Cerebellar nuclear complex (tissue), 1 donor: Measurements from ENCODE around the gene CDK19.

Source experiments
- DNase-seq, 2 experiments: peaks; one replicate each; lab custom pipeline; 2025; lab: John Stamatoyannopoulos, UW

Gene CDK19

DNA sequence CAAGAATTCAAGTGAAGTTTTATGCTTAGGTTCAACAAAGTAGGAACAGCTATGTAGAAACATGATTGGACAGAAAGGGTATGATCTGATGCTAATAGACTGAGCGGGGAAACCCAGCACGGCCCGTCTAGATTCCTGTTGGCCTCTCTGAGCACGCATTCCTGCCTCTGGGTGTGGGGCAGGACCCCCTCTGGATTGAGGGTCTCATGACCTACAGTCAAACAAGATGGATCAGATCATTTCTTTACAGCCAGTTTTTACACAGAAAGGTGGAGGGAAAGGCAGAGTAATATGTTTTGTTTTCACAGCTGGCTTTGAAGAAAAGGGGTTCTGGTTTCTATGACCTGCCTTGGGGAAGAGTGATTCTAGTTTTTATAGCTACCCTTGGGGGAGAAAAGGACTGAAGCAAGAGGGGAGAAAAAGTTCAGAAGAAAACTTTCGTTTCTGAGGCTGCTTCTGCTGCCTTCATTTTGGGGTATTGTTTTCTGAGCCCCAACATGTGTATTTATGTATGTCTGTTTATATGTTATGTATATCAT, 239.3 kb downstream of the CDK19 start:
- DNase-seq, result no peak

DNA sequence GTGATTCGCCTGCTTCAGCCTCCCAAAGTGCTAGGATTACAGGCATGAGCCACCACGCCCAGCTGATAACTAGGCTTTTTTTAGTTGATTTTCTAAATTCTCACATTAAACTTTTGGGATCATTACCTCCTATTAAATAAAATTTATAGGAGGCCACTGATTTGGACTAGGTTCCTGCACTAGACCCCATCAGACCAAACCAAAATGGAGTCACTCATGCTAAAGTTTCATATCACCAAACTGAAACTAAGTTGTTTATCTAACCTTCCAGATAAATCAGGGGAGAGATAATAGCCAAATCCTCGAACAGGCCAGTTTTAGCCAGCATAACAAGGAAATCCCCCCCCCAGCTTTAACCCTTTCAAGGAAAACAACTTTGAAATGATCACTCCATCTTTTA, 240.5 kb downstream of the CDK19 start:
- no peak for DNase-seq

DNA sequence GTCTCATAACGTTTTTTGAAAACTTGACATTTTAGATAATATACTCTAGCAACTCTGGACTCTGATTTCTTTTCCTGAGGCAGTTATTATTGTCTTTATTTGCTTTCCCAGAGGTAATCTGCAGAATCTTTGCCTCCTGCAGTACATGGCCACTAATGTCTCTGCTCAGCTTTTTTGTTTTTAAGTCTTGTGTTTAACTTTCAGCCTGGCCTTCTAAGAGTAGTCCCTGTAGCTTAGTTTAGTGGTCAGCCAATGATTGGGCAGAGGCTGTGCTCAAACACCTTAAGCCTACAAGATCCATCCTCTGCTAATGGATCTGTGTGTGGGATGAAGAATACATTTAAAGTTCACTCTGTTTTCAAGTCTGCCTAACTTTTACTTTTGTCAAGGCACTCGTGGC, 241.7 kb downstream of the CDK19 start:
- no peak for DNase-seq

DNA sequence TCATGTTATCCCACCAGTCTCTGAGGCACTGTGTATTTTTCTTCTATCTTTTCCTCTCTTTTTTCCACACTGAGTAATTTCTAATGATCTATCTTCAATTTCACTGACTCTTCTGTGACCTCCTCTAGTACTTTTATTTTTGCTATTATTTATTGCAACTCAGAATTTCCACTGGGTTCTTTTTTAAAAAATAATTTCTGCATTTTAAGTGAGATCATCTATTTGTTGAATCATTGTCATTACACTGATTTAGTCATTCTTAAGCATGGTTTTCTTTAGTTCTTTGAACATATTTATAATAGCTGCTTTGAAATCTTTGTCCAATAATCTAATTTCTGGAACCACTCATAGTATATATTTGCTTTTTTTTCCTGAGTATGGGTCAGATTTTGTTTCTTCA, 242.1 kb downstream of the CDK19 start:
- no peak for DNase-seq

DNA sequence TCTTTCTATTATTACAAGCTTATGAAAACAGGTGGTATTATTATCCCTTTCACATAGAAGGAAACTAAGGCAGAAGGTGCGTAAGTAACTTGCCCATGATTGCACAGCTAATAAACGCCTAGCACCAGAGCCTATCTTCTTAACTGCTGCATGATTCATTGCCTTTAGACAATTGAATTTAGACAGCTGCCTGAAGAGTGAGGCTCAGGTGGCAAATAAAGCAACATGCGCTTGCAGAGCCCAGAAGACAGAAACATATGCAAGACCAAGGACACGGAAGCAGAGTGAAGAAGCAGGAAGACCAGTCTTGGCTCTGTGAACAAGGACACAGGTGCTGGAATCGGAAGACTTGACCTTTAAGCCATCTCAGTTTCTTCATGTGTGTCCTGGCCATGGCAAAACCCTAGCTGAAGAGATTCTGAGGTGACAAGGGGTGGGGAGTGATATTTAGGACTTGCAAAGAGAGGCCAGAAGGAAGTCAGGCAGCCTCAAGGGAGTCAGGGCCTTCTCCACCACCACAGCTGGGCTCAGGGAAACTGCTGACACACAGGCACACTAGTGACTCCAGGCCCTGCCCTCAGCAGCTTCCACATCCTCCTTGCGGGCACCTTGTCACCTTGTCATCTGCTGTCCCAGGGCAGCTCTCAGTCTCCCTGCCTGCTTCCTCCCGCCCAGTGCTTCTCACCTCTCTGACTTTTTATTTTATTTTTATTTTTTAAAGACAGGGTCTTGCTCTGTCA, 247.1 kb downstream of the CDK19 start:
- DNase-seq, result no peak

DNA sequence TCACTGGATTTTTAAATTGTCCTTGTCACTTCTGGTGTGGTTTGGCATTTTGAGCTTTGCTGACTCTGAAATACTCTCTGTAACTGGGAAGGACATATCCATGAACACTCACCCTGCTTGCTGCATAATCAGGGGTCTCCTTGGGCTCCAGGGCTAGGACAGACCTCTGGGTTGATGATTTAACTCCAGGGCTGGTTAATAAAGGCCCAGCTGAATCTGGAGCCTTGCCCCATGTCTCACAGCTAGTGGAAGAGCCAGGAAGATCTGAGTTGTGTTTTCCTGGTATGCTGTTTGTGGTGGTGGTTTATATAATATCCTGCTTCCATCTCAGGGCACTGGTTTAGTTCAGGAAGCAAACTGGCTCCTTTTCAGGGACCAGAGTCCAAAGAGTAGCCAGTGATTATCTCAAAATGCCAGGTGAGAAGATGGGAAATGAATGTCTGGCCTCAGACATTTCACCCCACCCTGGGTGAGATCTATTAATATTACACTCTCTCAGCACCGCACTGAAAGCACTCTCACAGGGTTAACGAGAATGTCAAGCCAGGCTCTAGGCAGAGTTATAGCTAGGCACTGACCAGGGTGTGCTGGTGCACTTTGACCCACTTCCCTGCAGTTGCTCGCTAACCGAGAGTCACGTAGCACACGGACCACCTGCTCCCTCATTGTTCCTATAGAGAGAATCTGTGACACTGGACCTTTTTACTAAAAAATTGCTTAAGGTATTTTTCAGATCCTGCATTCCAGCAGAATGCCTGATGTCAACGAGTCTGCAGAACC, 248.7 kb downstream of the CDK19 start:
- DNase-seq, result no peak

DNA sequence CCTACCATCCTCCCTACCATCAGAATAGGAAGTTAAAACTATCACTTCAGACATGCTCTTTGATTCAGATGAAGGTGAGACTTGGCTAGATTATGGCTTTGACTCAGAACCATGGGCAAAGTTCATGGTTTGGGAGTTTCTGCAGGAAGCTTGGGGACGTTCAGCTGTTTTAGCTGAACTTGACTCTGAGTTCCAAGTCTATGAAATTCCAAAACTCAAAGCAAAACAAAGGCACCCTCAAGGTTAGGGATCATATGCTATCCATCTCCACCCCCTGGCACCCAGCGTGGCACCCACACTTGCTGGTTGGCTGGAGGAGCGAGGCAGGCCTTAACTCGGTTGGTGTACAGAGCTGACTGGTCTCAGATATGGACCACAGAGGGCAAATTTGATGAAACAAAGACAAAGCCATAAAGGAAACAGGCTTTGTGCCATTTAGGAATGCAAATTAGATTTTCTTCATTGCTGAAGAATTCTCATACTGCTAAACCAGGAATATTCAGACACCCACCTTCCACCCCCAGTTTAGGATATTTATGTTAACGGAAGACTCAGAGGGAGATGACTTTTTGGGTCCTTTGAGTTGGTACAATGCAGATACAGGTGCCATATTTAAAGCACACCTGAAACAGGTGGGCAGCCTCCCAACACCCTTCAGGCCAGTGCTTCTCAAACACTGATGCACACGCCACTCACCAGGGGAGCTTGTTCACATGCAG, 250.4 kb downstream of the CDK19 start:
- DNase-seq, result no peak

DNA sequence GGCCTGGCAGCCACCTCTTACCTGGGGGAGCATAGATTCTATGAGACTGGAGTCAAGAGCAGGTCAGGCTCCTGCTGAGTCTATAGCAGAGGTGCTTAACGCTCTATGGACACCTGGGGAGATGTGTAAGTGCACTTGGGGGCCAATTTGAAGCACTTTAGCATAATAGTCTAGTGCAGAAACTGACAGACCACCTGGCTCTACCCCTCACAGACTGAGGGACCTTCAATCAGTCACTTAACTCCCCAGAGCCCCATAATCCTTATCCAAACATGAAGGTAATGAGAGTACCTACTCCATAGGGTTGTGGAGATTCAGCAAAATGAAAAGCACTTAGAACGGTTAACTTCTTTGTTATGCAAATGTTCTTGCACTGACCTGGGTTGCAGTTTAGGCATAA, 251.6 kb downstream of the CDK19 start:
- DNase-seq, result no peak

DNA sequence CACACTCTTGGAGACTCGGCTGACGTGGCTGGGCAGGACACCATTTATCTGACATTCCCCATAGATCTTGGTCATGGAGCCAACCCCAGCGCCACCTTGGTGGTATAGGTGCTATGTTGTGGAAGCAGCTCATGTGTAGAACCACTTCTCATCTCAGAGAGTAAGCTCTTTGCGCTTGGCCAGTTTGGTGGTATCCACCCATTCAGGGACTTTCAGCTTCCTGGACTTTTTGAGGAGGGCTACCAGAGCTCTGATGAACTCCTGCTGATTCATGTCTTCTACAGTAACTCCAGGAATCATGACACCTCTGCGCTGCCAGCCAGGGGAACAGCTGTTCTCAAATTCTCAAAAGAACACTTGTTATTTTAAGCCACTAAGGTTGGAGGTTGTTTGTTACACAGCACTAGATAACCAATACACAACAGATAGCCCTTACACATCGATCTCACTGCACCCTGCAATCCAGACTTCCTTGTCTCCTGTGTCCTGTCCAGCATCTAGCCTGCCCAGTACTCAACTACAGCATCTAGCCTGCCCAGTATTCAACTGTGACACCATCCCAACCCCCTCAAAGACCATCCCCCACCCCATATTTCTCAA, 252.9 kb downstream of the CDK19 start:
- no peak for DNase-seq

DNA sequence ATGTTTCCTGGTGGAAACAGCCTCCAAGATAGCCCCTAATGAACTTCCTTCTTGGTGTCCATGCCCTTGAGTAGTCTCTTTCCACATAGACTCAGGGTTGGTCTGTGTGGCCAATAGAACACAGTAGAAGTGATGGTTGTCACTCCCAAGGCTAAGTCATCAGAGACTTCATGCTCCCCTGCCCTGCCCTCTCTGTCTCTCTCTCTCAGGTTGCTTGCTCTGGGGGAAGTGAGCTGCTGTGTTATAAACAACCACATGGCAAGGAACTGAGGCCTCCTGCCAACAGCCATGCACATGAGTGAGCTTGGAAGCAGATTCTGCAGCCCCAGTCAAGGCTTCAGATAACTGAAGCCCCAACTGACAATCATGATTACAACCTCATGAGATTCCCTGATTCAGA, 253.6 kb downstream of the CDK19 start:
- DNase-seq, result no peak

DNA sequence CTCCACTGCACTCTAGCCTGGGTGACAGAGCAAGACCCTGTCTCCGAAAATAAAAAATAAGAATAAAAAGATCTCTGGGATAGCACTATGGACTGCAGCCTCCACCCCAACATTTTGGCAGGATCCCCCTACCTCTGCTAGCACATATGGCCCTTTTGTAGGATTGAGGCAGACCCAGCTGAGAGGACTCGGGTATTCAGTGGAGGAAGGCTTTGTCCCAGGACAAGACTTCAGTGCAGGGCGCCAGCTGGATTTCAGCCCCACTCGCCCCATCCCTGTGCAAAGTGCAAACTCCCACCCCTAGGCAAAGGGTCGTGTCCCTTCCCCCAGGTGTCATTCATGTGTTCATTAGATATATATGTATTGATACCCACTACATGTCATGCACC, 254.3 kb downstream of the CDK19 start:
- no peak for DNase-seq

DNA sequence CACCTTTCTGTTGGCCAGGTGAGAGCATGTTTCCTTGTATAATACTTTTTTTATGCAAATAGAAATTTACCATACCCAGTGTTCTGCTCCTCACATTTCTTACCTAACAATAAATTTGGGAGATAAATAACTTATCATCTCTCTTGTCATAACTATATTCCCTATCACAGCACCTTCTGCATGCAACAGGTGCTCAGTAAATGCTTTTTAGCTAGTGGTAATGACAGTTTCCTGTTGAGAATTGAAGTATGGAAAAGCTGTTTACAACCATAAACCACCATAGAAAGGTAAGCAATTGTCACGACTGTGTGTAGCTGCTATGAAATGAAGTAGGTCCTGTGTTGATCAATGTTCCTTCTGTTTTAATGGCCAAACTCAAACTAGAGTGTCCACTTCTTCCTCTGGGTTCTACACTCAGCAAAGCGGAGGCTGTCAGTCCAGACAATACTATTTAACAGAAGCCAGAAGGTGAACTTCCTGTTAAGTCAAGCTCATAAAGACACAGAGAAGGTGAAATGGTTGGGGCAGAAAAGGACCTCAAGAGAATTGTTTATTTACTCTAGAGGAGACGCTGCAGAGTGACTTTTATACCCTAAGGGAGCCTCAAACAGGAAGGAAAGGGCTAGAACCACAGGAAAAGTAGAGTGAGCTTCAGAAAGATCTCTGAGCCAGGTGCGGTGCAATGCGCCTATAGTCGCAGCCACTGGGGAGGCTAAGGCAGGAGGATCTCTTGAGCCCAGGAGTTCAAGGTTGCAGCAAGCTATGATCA, 254.8 kb downstream of the CDK19 start:
- no peak for DNase-seq
